Sigmoid colon (tissue), 4 donors: ENCODE results near the gene LASP1NB.

Experiments used
- EP300 ChIP-seq, 4 donors: sonication (generic); formaldehyde crosslinking; IDR thresholded peaks; one replicate each; pipeline ENCODE4 v1.6.1; 2017; ENCODE audit warnings: antibody characterized with exemption in 4 of 4
- POLR2AphosphoS5 ChIP-seq, 4 donors: sonication (generic); formaldehyde crosslinking; IDR thresholded peaks; one replicate each; pipeline ENCODE4 v1.6.1; 2017; ENCODE audit warnings: antibody characterized with exemption in 4 of 4
- TF ChIP-seq, protein P1 (sequence below), 4 experiments: fragments of 450-650 bp in 3 of 4; fragments of 200-600 bp in 1 of 4; IDR thresholded peaks; one replicate each; pipeline ENCODE4 v1.5.1; 2016 to 2019; ENCODE audit warnings: antibody characterized with exemption in 4 of 4, mild to moderate bottlenecking in 3 of 4, moderate library complexity in 2 of 4

DNA sequence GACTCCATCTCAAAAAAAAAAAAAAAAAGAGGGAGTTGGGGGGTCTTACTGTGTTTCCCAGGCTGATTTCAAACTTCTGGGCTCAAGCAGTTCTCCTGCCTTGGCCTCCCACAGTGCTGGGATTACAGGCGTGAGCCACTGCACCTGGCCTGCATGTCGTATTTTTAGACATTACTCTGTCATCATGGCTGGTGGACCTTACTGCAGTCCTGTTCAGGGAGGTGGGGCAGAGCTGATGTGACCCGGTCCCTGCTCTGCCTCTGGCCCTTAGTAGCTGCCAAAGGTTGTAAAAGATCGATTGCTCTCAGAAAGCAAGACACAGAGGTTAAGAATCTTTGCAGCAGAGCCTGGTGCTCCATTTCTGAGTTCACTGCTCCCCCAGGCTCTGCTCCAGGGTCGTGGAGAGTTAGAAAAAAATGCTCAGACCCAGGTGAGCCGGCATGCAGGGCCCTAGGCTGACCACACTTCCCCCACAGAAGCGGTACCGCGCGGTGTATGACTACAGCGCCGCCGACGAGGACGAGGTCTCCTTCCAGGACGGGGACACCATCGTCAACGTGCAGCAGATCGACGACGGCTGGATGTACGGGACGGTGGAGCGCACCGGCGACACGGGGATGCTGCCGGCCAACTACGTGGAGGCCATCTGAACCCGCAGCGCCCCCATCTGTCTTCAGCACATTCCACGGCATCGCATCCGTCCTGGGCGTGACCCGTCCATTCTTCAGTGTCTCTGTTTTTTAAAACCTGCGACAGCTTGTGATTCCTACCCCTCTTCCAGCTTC lies 7.1 kb upstream of the LASP1NB start:
- TF ChIP-seq, protein P1, sequence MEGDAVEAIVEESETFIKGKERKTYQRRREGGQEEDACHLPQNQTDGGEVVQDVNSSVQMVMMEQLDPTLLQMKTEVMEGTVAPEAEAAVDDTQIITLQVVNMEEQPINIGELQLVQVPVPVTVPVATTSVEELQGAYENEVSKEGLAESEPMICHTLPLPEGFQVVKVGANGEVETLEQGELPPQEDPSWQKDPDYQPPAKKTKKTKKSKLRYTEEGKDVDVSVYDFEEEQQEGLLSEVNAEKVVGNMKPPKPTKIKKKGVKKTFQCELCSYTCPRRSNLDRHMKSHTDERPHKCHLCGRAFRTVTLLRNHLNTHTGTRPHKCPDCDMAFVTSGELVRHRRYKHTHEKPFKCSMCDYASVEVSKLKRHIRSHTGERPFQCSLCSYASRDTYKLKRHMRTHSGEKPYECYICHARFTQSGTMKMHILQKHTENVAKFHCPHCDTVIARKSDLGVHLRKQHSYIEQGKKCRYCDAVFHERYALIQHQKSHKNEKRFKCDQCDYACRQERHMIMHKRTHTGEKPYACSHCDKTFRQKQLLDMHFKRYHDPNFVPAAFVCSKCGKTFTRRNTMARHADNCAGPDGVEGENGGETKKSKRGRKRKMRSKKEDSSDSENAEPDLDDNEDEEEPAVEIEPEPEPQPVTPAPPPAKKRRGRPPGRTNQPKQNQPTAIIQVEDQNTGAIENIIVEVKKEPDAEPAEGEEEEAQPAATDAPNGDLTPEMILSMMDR (IDR thresholded peaks at IDR 0.05): no peak
- no peak for TF ChIP-seq POLR2AphosphoS5 (IDR thresholded peaks at IDR 0.05)
- no peak for TF ChIP-seq EP300 (IDR thresholded peaks at IDR 0.05)
